Activated CD4-positive, alpha-beta T cell treated with anti-CD3 and anti-CD28 coated beads, Interleukin-2, amount 50 U/mL, for 24 hours (primary cell): ENCODE data around the gene COL5A2.

Source experiments
- DNase-seq, 2 donors: peaks; one replicate each; pipeline ENCODE4 v3.0.0-alpha.2; 2020; ENCODE audit warnings: low read depth in 1 of 2, low spot score in 1 of 2

The COL5A2 gene

DNA sequence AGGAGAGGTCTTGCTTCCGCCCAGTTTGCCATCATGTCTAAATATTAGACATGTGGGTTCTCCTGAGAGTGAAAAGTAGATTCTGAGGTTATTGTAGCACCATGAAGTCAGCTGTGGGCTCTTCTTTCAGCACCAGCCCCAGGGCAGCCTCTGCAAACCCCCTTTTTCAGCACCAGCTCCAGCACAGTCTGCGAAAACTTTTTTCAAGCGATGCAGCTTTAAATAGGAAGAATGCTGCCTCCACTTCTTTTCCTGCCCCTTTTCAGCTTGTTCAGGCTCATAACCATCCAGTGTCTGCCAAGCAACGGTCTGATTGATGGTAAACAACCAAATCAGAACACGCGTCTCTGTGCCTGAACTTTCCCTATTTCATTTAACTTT lies at the start of gene COL5A2:
TSS of gene COL5A2 (minus strand) at position 192 of the 381 bp plus-strand sequence. CDS start at position 35, 157 bp downstream.
- no peak for DNase-seq

- no peak for DNase-seq
Measured at GRCh38 chr2:189226017-189226416, 46.5 kb upstream of the COL5A2 start.

GRCh38 chr2:189225032-189225431 lies 45.5 kb upstream of the COL5A2 start:
- DNase-seq: no peak

DNA sequence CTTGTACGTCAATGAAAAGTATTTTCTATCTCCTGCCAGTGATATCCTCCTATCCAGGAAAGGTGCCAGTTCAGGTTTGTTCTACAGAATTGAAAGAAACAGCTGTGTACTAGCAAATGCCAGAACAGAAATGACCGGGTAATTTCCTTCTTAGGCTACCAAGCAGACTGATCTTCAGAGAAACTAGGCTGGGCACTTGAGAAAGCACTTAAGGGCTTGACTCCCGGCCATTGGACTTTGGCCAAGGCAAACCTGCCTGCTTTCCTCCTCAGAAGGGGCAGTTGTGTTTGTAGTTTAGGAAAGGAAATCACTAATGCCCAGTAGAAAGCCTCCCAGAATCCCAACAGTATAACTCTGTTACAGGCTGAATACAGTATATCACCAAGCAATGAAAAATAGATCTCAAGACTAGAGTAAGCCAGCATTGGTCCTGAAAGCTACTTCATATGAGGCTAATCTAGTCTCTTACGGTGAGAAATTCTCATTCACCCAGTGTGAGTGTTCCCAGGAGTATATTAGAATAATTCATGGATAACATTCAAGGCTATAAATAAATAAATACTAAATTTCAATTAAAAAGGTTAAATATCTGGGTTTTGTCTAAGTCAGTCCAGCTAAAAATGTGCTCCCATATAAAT lies 43.0 kb upstream of the COL5A2 start:
- DNase-seq: no peak

GRCh38 chr2:189221811-189222467 lies 42.4 kb upstream of the COL5A2 start:
- no peak for DNase-seq

- DNase-seq: no peak
Measured at GRCh38 chr2:189218236-189218635, 38.7 kb upstream of the COL5A2 start.

DNA sequence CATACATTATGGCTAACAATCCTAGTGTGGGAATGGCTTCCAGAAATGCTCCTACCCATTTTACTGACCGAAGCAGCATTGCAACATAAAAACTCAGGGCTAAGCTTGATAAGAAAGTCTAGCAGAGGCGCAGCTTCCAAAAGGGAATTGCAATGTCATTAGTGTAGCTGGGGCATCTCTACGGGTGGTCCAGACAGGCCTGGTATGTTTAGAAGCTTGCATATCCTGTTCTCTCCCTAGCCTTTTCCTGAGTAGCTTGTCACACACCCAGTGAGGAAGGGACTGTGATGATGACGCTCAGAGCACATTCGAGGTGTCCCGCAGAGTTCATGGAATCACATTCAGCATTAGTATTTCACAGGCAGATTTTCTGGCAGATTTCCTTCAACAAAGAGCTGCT lies 38.0 kb upstream of the COL5A2 start:
- no peak for DNase-seq

DNA sequence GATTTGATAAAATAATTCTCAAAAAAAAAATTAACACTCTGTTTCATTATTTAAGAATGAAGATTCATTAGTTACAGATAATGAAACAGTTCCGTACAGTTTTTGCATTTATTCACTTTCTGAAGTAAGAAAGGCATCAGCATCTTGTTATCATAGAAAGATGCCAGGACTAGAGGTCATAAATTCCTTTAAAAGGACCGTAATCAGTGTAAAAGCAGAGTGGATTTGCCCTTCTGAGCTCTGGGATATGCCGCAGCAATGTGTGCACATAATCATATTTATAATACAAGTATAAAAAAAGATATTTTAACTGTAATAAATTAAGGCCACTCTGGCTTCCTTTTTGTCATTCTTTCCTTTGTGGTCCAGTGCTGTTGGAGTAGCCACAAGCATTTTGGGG lies 37.5 kb upstream of the COL5A2 start:
- DNase-seq: no peak

- no peak for DNase-seq
Measured at GRCh38 chr2:189214484-189214883, 34.9 kb upstream of the COL5A2 start.

GRCh38 chr2:189213250-189213649 lies 33.7 kb upstream of the COL5A2 start:
- no peak for DNase-seq

- peak in 1 of 2 donors; percentile 25 for DNase-seq
Measured at GRCh38 chr2:189210250-189211087, 30.9 kb upstream of the COL5A2 start.

- DNase-seq: no peak
Measured at GRCh38 chr2:189208254-189208653, 28.7 kb upstream of the COL5A2 start.

DNA sequence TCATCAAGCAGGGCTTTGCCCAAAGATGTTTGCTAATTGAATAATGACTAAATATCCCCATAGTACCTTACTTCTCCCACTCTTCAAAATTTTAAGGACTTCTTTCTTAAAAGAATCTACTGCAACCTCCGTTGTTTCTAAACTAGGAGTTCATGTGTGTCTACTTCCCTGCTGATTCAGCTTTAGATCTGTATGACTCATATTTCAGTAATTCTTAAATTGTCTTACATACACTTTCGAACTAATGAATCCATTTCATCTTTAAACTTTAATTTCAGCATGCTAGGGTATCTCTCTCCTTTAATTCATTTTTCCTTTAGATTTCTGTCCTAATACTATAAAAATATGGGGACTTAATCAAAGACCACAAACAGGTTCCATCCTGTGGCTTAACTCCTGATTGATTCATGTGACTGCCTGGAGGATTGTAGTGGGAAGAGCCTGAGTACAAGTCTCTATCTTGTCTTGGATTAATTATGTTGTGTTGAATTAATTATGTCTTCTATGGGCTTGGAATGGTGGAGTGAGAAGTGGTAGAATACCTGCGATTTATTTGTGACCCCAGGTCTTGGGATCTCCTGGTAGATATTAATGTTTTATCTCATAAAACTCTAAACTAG lies 24.9 kb upstream of the COL5A2 start:
- no peak for DNase-seq

DNA sequence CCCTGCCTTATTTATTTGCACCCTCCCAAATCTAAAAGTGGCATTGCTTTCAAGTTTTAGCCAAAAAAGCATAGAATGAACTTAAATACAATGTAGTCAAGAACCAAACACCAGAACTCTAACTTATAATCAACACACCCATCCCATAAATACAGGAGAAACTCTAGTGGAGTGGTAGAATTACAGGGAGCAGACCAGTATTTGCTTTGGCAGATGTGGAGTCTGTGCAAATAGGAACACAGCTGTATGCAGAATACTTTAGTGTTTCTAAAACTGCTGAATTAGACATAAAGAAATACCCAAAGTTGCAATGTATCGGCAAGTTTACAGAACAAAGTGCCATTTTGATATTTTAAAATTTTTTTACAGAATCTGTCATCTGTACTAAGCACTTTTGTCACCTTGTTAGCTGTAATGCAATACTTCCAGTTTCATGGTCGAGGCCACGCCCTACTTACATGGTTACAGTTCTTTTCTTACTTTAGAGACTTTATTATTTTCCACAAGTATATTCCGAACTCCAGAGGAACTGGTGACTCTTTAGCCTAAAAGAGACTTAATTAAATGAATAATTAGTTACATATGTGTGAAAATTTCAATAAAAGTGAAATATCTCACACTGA lies 23.7 kb upstream of the COL5A2 start:
- no peak for DNase-seq

GRCh38 chr2:189199797-189200196 lies 20.2 kb upstream of the COL5A2 start:
- DNase-seq: no peak

DNA sequence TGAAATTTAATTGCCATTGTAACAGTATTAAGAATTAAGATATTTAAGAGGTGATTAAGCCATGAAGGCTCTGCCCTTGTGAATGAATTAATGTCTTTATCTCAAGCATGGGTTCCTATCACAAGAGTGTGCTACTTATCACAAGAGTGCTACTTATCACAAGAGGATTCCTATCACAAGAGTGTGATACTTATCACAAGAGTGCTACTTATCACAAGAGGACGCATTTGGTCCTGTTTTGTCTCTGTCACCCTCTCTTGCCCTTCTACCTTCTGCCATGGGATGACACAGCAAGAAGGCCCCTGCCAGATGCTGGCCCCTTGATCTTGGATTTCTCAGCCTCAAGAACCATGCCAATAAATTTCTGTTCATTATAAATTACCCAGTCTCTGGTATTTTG lies 13.2 kb upstream of the COL5A2 start:
- no peak for DNase-seq

- no peak for DNase-seq
Measured at GRCh38 chr2:189191766-189192165, 12.2 kb upstream of the COL5A2 start.

DNA sequence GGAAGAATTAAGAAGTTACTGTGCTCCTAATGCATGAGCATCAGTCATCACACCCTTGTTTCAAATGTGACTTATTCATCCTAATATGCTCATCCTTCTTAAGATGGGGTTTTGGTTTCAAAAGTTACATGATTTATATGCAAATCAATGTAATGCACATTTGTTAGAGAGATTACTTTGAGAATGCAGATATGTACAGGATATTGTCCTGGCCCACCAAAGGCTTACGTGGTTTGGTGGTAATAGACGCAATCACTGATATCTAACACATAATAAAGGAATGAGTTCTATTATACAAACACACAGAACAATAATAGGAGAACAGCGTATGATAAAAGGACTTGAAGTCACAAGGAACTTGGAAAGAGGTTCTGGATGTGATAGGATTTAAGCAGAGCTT lies 11.1 kb upstream of the COL5A2 start:
- no peak for DNase-seq

DNA sequence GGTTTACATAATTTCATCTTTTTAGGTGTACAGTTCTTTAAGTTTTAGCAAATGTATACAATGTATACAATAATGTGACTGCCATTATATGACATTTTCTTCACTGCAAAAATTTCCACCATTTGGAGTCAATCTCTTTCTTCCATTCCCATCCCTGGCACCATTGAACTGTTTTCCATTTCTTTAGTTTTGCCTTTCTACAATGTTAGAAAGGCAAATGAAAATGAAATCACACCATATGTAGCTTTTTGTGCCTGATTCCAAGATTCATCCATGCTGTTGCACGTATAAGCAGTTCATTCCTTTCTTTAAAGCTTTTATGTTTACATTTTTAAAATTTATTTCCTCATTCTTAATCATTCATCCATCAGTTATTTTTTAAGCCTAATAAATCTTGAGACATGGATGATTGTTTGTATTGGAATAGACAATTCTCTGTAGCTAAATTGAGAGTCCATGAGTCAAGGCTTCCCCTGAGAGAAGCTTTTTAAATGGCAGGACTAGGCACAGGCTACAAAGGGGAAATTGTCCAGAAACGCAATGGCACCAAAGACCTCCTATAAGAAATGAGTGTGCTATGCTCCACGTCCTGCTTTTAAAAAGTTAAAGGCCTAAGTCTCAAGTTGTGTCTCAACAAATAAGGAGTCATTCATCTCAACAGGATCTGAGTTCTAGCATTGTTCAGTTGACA lies 8.7 kb upstream of the COL5A2 start:
- DNase-seq: no peak

DNA sequence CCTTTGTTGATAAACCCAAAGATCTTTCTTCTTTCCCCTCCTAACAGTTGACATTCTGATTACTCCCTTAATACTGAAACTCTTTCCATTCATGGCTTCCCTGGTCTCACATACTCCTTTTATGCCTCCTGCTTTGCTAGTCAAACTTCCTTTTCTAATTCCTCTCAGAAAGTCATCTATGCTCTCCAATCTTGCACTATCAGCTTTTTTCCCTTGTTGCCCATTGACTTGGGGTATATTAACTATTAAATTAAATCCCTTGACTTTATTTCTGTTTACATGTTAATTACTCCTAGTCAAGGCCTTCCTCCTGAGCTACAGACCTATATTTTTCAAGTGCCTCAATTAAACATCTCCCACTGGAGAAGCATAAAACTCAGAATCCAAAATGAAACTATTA lies 3.6 kb upstream of the COL5A2 start:
- DNase-seq: no peak

GRCh38 chr2:189181706-189182105 lies 2.1 kb upstream of the COL5A2 start:
- DNase-seq: no peak
